PC-9 (cell line): ENCODE results near the gene IFITM10.

Source experiments
- EZH2 ChIP-seq: fragments of 200-600 bp; sonication (generic); IDR thresholded peaks from 2 replicates; pipeline ENCODE4 v1.8.0; 2017; ENCODE audit warnings: antibody characterized with exemption, low read depth
- TF ChIP-seq, protein P1 (sequence below): fragments of 200-600 bp; sonication (generic); conservative IDR thresholded peaks from 2 replicates; pipeline ENCODE4 v1.6.1; 2017; ENCODE audit warnings: mixed run types, antibody characterized with exemption, mild to moderate bottlenecking, moderate library complexity

DNA sequence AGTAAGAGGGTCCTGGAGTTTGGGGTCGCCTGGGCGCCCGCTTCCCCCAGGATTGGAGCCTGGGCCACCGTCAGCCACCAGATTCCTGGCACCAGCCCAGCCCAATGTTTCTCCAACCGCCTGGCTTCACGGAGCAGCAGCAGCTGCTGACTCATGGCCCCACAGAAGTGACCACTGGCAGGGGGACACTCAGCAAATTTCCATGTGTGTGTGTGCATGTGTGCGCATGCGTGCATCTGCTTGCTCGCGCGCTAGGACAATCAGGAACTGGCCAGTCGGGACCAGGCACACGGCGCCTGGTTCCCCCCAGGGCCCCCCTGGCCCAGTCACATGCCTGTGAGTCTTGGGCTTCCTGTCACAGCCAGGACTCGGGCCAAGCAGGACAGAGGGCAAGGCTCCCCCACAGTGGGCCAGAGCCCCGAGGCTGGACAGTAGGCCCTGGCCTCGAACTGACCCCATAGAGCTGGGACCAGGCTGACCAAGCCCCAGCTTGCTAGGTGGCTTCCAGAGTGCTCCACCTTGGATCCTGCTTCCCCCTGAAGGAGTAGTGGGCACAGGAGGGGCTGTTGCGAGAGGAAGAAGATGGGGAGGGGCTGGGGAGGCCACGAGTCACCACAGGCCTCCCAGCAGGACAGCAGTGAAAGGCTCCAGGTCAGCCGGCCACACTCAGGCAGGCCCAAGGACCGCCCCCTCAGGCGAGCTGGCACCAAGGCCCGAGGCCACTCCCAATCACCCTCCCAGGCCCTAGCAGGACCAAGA lies 10.1 kb upstream of the IFITM10 start:
- TF ChIP-seq, protein P1, sequence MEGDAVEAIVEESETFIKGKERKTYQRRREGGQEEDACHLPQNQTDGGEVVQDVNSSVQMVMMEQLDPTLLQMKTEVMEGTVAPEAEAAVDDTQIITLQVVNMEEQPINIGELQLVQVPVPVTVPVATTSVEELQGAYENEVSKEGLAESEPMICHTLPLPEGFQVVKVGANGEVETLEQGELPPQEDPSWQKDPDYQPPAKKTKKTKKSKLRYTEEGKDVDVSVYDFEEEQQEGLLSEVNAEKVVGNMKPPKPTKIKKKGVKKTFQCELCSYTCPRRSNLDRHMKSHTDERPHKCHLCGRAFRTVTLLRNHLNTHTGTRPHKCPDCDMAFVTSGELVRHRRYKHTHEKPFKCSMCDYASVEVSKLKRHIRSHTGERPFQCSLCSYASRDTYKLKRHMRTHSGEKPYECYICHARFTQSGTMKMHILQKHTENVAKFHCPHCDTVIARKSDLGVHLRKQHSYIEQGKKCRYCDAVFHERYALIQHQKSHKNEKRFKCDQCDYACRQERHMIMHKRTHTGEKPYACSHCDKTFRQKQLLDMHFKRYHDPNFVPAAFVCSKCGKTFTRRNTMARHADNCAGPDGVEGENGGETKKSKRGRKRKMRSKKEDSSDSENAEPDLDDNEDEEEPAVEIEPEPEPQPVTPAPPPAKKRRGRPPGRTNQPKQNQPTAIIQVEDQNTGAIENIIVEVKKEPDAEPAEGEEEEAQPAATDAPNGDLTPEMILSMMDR: no peak
- TF ChIP-seq EZH2: no peak
